ENCODE data around the gene MRPL48.

MRPL48 gene

GRCh38 chr11:73888244-73888643 is 100.6 kb downstream of the MRPL48 start:
- DNase-seq (ENCODE audit: extremely low read depth in 1 of 2, low read depth in 1 of 2) = no peak

- DNase-seq (ENCODE audit: extremely low read depth in 1 of 2, low read depth in 1 of 2) = no peak
Measured at GRCh38 chr11:73889019-73889418, 101.3 kb downstream of the MRPL48 start.

GRCh38 chr11:73889536-73889935 is 101.9 kb downstream of the MRPL48 start:
- DNase-seq (ENCODE audit: extremely low read depth in 1 of 2, low read depth in 1 of 2) = no peak

- no peak for DNase-seq (ENCODE audit: extremely low read depth in 1 of 2, low read depth in 1 of 2)
Measured at GRCh38 chr11:73893041-73893440, 105.4 kb downstream of the MRPL48 start.

- DNase-seq (ENCODE audit: extremely low read depth in 1 of 2, low read depth in 1 of 2) = no peak
Measured at GRCh38 chr11:73894725-73895335, 107.2 kb downstream of the MRPL48 start.

GRCh38 chr11:73902303-73902702 is 114.6 kb downstream of the MRPL48 start:
- no peak for DNase-seq (ENCODE audit: extremely low read depth in 1 of 2, low read depth in 1 of 2)

GRCh38 chr11:73907191-73907590 is 119.5 kb downstream of the MRPL48 start:
- DNase-seq (ENCODE audit: extremely low read depth in 1 of 2, low read depth in 1 of 2) = no peak

- no peak for DNase-seq (ENCODE audit: extremely low read depth in 1 of 2, low read depth in 1 of 2)
Measured at GRCh38 chr11:73912026-73912425, 124.4 kb downstream of the MRPL48 start.

GRCh38 chr11:73913472-73913871 is 125.8 kb downstream of the MRPL48 start:
- no peak for DNase-seq (ENCODE audit: extremely low read depth in 1 of 2, low read depth in 1 of 2)

GRCh38 chr11:73914284-73914683 is 126.6 kb downstream of the MRPL48 start:
- no peak for DNase-seq (ENCODE audit: extremely low read depth in 1 of 2, low read depth in 1 of 2)

All from activated CD8-positive, alpha-beta memory T cell treated with anti-CD3 and anti-CD28 coated beads for 1 hour (primary cell).